Progenitor cell of endocrine pancreas (in vitro differentiated cells): ENCODE results near the gene PPME1. TPM values are rescaled to one million over a fixed set of nuclear protein-coding genes. Genes with fewer than 3 reads are reported as not detected.

Source experiments
- DNase-seq: peaks from one replicate; pipeline ENCODE4 v3.0.0; 2021; ENCODE audit warnings: low spot score; ENCODE audit not compliant: unreplicated experiment
- H3K27ac Mint-ChIP-seq: 2 replicates; pipeline ENCODE4 v1.8.0; 2021; ENCODE audit warnings: mild to moderate bottlenecking, moderate library complexity, mixed read lengths
- H3K27me3 Mint-ChIP-seq: 2 replicates; pipeline ENCODE4 v1.8.0; 2021; ENCODE audit warnings: mixed read lengths
- H3K36me3 Mint-ChIP-seq: 2 replicates; pipeline ENCODE4 v1.8.0; 2022; ENCODE audit warnings: mixed read lengths; ENCODE audit not compliant: insufficient read depth
- H3K4me1 Mint-ChIP-seq: 2 replicates; pipeline ENCODE4 v1.8.0; 2021; ENCODE audit warnings: low read depth, mixed read lengths
- H3K4me3 Mint-ChIP-seq: 2 replicates; pipeline ENCODE4 v1.8.0; 2021; ENCODE audit warnings: low read depth, mild to moderate bottlenecking, moderate library complexity, mixed read lengths
- H3K9me3 Mint-ChIP-seq: 2 replicates; pipeline ENCODE4 v1.8.0; 2021; ENCODE audit warnings: low read depth, mixed read lengths
- CTCF ChIP-seq: fragments of 200-600 bp; sonication (generic); IDR thresholded peaks from one replicate; pipeline ENCODE4 v1.5.0; 2021; ENCODE audit warnings: antibody characterized with exemption, mild to moderate bottlenecking; ENCODE audit not compliant: unreplicated experiment
- total RNA-seq: library from RNA; stranded (reverse); gene quantifications from 2 replicates; pipeline ENCODE4 v1.2.1, GENCODE V29; 2021

PPME1 gene
- total RNA-seq, 1 donor from 2014 or later = 45.9 TPM

GRCh38 chr11:74206746-74207145, 35.7 kb downstream of the PPME1 start:
- no peak for DNase-seq
- H3K36me3 Mint-ChIP-seq = peaks cover 14% of the 10 kb centered on the region
- no peak overlapping the region for H3K27ac Mint-ChIP-seq
- H3K4me3 Mint-ChIP-seq = no peak overlapping the region
- H3K27me3 Mint-ChIP-seq = no peaks in the 10 kb centered on the region
- no peak for TF ChIP-seq CTCF
- H3K9me3 Mint-ChIP-seq = no peaks in the 10 kb centered on the region
- H3K4me1 Mint-ChIP-seq = no peaks in the 10 kb centered on the region

GRCh38 chr11:74208507-74208906, 37.4 kb downstream of the PPME1 start:
- no peak overlapping the region for H3K27ac Mint-ChIP-seq
- no peak for DNase-seq
- H3K36me3 Mint-ChIP-seq = peaks cover 14% of the 10 kb centered on the region
- no peaks in the 10 kb centered on the region for H3K9me3 Mint-ChIP-seq
- no peaks in the 10 kb centered on the region for H3K27me3 Mint-ChIP-seq
- no peaks in the 10 kb centered on the region for H3K4me1 Mint-ChIP-seq
- TF ChIP-seq CTCF = no peak
- no peak overlapping the region for H3K4me3 Mint-ChIP-seq

GRCh38 chr11:74212533-74212932, 41.4 kb downstream of the PPME1 start:
- H3K9me3 Mint-ChIP-seq = peaks cover 4% of the 10 kb centered on the region
- H3K4me1 Mint-ChIP-seq = no peaks in the 10 kb centered on the region
- H3K36me3 Mint-ChIP-seq = peaks cover 30% of the 10 kb centered on the region
- H3K27ac Mint-ChIP-seq = no peak overlapping the region
- no peak for TF ChIP-seq CTCF
- DNase-seq = no peak
- H3K27me3 Mint-ChIP-seq = no peaks in the 10 kb centered on the region
- H3K4me3 Mint-ChIP-seq = no peak overlapping the region

GRCh38 chr11:74220376-74220775, 49.3 kb downstream of the PPME1 start:
- no peak for DNase-seq
- TF ChIP-seq CTCF = no peak
- Mint-ChIP-seq H3K27ac (no peak overlapping the region), H3K36me3 (peaks cover 24% of the 10 kb centered on the region), H3K27me3 (no peaks in the 10 kb centered on the region), H3K4me3 (no peak overlapping the region), H3K9me3 (peaks cover 9% of the 10 kb centered on the region), H3K4me1 (no peaks in the 10 kb centered on the region)

- H3K27ac Mint-ChIP-seq = no peak overlapping the region
These were observed 50.7 kb downstream of the PPME1 start for GRCh38 chr11:74221816-74222215.

More at GRCh38 chr11:74221816-74222215, 50.7 kb downstream of the PPME1 start:
- DNase-seq = no peak
- Mint-ChIP-seq H3K4me1 (no peaks in the 10 kb centered on the region), H3K36me3 (peaks cover 15% of the 10 kb centered on the region), H3K27me3 (no peaks in the 10 kb centered on the region), H3K9me3 (peaks cover 9% of the 10 kb centered on the region), H3K4me3 (no peak overlapping the region)
- no peak for TF ChIP-seq CTCF
